ENCODE results near the gene TASOR.
"Not testable (repeated sequence)": the region's sequence is repeated elsewhere in the genome, so short reads cannot be mapped to it uniquely, and the experiment has no call there.

The TASOR gene

GRCh38 chr3:56683122-56683817 lies at the start of gene TASOR:
TSS of gene TASOR (minus strand) at chr3:56683265. CDS start at chr3:56683006, 259 bp downstream.
- DNase-seq = peak; percentile 88

DNA sequence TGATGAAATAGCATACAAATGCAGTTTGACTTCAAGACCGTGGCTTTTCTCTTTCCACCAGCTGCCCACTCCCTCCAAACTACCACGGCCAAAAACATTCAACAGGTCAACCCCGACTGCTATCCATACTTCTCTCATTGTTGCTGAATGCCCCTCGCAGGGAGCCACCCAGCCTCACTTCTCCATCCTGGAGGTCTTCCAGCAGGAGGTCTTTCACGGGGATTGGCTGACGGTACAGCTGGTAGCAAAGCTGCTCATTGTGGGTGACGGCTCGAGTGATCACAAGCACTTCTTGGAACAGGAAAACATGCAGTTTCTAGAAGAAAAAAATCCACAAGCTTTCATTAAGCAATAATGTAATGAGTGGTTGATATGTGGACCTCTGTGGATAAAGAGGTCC lies 49.0 kb upstream of the TASOR start:
- no peak for DNase-seq

DNA sequence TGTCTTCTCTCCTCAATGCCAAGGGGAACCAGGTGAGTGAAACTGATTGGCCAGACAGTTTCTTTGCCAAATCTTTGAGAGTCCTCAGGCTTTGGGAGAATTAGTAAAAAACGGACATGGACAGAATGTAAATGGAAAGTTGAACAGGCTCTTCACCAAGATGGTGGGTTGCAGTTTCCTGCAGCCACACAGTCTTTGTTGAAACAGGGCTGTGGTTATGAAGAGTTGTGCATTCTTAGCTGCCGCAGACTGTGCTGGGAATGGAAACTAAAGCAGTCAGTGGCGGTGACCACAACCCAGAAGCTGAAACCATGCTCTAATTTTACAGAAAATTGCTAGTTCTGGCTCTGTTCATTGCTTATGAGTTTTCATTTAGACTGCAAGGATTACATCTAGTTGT lies 42.1 kb upstream of the TASOR start:
- peak; percentile 42 for DNase-seq

- DNase-seq = no peak
These were observed 41.6 kb upstream of the TASOR start for GRCh38 chr3:56724676-56725075.

- DNase-seq = no peak
These were observed 37.8 kb upstream of the TASOR start for GRCh38 chr3:56720849-56721248.

GRCh38 chr3:56718809-56719208 lies 35.7 kb upstream of the TASOR start:
- DNase-seq = not testable (repeated sequence)

DNA sequence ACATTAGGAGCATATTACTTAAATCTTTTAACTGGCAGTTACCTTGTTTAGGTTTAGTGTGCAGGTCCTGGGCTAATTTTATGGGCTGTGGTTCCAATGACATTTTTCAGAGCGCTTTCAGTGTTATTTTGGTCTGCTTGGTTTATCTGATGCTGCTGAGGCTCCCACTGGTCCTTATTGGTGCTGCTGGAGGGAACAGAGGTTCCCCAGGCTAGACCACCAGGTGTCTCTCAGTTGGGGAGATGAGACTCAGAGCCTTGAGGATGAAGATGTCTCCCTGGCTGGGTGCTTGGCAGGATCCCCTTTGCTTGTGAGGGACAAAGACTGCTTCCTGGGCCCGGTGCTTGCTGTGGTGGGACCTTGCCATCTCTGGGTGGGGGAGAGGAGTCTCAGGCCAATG lies 28.3 kb upstream of the TASOR start:
- DNase-seq = no peak

DNA sequence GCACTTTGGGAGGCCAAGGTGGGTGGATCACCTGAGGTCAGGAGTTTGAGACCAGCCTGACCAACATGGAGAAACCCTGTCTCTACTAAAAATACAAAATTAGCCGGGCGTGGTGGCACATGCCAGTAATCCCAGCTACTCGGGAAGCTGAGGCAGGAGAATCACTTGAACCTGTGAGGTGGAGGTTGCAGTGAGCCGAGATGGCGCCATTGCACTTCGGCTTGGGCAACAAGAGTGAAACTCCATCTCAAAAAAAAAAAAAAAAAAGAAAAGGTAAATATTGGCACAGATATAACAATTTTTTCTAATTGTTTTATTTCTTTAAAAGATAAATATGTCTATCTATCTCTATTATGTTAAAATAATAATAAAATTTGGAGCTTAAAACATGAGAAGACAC lies 24.3 kb upstream of the TASOR start:
- peak; percentile 11 for DNase-seq

DNA sequence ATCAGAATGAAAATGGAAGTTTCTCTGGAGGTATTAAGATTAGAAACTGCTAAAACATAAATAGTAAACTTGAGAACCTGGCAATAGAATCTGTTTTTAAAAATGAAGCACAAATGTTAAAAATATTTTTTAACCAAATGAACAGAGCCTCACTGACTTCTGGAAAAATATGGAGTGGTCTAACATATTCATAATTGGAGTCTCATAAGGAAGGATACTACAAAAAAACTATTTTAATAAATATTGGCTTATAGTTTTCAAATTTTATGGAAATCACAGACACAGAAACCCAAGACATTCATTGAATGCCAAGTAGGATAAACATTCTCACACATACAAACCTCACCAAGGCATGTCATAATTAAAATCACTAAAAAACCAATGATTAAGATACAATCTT lies 23.6 kb upstream of the TASOR start:
- DNase-seq = no peak

DNA sequence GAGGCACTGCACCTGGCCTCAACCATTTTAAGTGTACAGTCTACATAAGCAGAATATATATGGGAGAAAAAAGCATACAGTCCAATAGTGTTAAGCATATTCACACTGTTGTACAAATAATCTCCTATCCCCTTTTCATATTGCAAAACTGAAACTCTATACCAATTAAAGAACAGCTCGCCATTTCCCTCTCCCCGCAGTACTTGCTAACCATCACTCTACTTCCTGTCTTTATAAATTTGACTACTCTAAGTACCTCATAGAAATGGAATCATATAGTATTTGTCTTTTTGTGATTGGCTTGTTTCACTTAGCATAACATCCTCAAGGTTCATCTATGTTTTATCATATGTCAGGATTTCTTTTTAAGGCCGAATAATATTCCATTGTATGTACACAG lies 21.6 kb upstream of the TASOR start:
- no peak for DNase-seq

DNA sequence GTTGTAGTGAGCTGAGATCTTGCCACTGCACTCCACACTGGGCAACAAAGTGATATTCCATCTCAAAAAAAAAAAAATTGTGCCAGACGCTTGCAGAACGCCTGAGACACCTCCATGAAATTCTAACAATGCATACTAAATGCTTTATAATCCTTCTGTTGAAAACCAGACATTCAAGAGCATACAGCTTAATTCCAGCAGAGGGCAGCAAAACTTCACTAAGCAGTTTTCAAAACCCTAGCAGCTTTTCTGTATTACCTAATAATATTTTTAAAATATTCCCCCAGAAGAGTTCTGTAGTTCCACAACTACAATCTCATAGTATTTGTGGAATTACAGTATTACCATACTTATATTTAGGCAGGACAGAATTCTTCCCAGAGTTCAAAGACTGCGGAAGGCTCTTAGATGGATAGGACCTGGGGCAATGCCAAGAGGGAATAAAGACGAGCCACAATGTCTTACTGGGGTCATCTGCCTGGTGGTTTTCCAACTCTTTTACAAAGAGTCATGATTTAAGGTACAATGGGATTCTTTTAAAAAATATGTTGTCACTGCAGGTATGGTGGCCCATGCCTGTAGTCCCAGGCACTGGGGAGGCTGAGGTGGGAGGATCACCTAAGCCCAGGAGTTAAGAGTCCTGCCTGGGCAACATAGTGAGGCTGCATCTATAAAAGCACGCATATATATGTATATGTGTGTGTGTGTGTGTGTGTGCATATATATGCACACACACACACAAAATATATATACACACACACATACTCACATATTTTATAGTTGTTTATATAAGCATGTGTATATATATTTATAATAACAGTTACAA lies 19.6 kb upstream of the TASOR start:
- DNase-seq = peak; percentile 30

DNA sequence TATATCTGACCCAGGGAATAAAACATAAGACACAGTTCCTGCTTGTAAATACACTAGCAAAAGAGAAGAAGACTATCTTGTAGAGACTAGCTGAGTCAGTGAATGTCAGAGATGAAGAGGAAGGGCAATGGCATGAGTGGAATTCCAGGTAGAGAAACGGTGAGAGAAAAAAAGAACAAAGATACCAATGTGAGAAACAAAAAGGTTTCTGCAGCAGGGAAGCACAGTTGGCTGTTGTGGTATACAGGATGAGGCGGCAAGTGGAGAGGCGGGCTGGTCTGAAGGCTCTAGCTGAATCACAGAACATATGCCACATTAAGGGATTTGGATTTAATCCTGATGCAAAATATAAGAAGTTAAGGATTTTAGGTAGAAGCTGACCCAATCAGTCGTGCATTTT lies 17.1 kb upstream of the TASOR start:
- DNase-seq = no peak

GRCh38 chr3:56694867-56695683 lies 12.0 kb upstream of the TASOR start:
- no peak for DNase-seq

GRCh38 chr3:56693750-56694149 lies 10.7 kb upstream of the TASOR start:
- peak; percentile 35 for DNase-seq

DNA sequence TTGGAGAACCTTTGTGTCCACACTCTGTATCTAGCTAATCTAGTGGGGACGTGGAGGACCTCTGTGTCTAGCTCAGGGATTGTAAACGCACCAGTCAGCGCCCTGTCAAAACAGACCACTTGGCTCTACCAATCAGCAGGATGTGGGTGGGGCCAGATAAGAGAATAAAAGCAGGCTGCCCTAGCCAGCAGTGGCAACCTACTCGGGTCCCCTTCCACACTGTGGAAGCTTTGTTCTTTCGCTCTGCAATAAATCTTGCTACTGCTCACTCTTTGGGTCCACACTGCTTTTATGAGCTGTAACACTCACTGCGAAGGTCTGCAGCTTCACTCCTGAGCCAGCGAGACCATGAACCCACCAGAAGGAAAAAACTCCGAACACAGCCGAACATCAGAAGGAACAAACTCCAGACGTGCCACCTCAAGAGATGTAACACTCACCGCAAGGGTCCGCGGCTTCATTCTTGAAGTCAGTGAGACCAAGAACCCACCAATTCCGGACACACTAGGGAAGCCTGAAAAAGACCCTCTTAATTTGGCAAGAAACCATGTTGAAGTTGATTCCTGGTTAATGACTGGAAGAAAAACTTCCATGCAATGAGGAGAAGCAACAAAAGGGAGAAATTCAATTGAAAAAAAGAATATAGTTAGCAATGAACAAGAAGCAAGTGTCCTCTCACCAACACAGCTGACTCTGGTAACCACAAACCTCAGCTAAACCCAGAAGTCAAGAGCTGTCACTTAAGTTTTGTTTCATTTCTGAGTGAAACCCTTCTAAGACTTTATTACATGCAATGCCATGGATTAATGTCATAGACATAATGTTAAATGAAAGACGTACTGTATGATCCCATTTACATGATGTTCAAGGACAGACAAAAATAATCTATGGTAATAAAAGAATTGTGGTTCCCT lies 9.7 kb upstream of the TASOR start:
- peak; percentile 41 for DNase-seq

GRCh38 chr3:56692001-56692365 lies 8.9 kb upstream of the TASOR start:
- DNase-seq = not testable (repeated sequence)

DNA sequence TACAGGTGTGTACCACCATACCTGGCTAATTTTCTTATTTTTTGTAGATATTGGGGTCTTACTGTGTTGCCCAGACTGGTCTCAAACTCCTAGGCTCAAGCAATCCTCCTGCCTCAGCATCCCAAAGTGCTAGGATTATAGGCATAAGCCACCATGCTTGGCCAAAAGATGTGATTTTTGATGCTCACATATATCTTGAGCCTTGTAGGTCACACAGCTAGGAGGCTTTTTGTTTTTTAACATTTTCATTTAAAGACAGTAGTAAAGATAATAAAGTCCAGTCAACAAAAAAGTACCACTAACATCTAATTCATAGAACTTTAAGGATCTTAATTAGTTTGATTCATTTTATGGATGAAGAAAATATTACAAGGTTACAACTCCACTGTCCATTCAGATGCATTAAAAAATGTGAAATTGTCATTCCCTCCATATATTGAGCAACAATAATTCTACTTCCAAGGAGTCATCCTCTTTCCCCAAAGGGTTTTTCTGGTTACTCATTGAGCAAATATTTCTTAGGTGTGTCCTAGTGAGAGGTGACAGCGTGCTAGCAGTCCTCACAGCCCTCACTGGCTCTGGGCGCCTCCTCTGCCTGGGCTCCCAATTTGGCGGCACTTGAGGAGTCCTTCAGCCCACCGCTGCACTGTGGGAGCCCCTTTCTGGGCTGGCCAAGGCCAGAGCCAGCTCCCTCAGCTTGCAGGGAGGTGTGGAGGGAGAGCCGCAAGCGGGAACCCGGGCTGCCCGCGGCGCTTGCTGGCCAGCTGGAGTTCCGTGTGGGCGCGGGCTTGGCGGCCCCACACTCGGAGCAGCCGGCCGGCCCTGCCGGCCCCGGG lies 8.3 kb upstream of the TASOR start:
- no peak for DNase-seq

DNA sequence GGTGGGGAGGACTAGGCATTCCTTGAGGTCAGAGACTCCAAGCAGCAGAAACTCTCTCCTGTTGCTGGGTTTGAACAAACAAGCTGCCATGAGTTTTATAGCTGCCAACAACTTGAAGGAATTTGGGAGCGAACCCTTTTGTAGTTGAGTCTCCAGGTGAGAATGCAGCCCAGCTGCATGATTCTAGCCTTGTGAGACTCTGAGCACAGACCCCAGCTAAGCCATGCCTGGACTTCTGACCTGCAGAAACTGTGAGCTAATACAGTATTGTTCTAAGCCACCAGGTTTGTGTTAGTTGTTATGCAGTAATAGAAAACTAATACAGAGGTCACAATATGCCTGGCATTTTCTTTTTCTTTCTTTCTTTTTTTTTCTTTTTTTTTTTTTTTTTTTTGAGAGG lies 6.2 kb upstream of the TASOR start:
- no peak for DNase-seq

DNA sequence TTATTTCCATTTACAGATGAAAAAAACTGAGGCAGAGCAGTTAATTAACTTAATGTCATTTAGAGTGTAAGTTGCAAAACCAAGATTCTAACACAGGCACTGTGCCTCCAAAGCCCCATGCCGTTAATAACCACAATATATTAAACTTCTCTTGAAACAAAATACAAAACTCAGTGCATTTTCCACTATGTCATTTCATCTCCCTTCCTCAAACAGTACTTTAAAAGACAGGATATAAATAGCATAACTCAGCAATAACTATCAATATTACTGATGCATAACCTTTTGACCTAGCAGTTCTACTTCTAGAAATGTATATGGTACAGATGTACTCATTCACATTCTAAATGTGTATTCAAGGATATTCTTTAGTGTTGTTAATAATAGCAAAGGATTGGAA lies 5.1 kb upstream of the TASOR start:
- no peak for DNase-seq

DNA sequence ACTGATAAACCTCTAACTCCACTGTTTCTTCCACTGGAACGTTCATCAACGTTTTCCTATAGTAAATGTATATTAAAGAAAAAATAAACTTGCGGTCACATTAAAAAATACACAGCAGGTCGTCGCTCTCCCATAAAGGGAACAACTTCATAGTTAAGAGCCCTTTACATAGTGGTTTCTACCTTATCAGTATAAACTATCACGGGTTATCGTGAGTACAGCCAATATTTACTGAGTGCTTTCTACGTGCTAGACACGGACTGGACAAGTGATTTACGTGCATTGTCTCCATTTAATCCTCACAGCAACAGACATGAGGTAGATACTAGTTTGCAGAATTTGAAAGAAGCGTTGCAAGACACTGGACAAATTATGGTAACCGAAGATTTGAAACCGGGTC lies 964 bp upstream of the TASOR start:
- DNase-seq = no peak

DNA sequence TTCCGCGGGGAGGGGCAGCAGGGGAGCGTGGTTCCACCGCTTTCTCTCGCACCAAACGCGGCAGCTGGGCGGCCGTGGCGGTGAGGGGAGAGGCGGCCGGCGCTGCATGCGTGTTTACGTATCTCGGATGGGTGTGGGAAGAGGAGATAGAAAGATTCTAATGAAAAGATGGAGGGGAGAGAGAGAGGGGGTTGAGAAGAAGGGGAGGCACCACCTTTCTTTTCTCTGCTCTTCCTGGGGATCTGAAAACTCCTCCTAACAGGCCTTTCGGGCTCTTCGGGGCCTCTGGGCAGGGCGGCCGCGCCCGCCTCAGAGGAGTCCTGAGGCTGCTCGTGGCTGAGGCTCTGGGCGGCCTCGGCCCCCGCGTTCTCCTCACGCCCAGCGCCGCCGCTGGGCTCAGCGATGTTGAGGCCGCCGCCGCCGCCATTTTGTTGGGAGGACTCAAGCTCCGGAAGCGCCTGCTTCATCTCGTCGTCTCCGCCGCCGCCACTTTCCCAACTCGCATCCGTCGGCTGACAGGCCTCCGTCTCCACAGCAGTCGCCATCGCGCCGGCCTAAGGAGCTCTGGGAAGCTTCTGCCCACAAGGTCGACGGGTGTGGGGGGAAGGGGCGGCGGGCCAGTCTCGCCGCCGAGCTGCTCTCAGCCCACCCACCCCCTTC lies 473 bp downstream of the TASOR start:
- DNase-seq = peak; percentile 72

All from CD4-positive, alpha-beta T cell treated with Interferon gamma for 1 hour (primary cell).